Endodermal cell (in vitro differentiated cells): ENCODE data around the gene ATXN1L. TPM values are rescaled to one million over a fixed set of nuclear protein-coding genes. Genes with fewer than 3 reads are reported as not detected.

Source experiments
- DNase-seq: peaks from one replicate; pipeline ENCODE4 v3.0.0-alpha.2; 2017
- H3K27ac ChIP-seq: 2 replicates; pipeline ENCODE4 v1.5.1; 2013; ENCODE audit warnings: mild to moderate bottlenecking, low read depth, low read length, moderate library complexity
- H3K27me3 ChIP-seq: 2 replicates; pipeline ENCODE4 v1.6.1; 2013; ENCODE audit warnings: mild to moderate bottlenecking, low read length, moderate library complexity; ENCODE audit not compliant: insufficient read depth, control insufficient read depth, poor library complexity, severe bottlenecking
- H3K36me3 ChIP-seq: 2 replicates; pipeline ENCODE4 v1.7.0; 2013; ENCODE audit warnings: mild to moderate bottlenecking, low read length, moderate library complexity; ENCODE audit not compliant: control insufficient read depth, insufficient read depth
- H3K4me1 ChIP-seq: one replicate; pipeline ENCODE4 v1.7.0; 2013; ENCODE audit warnings: low read length; ENCODE audit not compliant: control insufficient read depth, insufficient read depth
- H3K4me3 ChIP-seq: 2 replicates; pipeline ENCODE4 v1.5.1; 2013; ENCODE audit warnings: mild to moderate bottlenecking, low read length, moderate library complexity
- H3K9ac ChIP-seq: 2 replicates; pipeline ENCODE4 v1.6.1; 2013; ENCODE audit warnings: mild to moderate bottlenecking, low read length, moderate library complexity; ENCODE audit not compliant: poor library complexity, severe bottlenecking; ENCODE audit errors: extremely low read depth
- H3K9me3 ChIP-seq: 2 replicates; pipeline ENCODE4 v1.6.1; 2013; ENCODE audit warnings: mild to moderate bottlenecking, low read length, moderate library complexity; ENCODE audit not compliant: control insufficient read depth
- H3K27ac Mint-ChIP-seq: 2 replicates; pipeline ENCODE4 v1.8.0; 2020; ENCODE audit warnings: mixed read lengths
- H3K27me3 Mint-ChIP-seq: 2 replicates; pipeline ENCODE4 v1.8.0; 2021; ENCODE audit warnings: mild to moderate bottlenecking, mixed read lengths; ENCODE audit not compliant: insufficient read depth
- H3K36me3 Mint-ChIP-seq: 2 replicates; pipeline ENCODE4 v1.8.0; 2020; ENCODE audit warnings: low read depth, mixed read lengths
- H3K4me1 Mint-ChIP-seq: 2 replicates; pipeline ENCODE4 v1.8.0; 2020; ENCODE audit warnings: mixed read lengths
- H3K4me3 Mint-ChIP-seq: 2 replicates; pipeline ENCODE4 v1.8.0; 2020; ENCODE audit warnings: mild to moderate bottlenecking, moderate library complexity, mixed read lengths
- H3K9me3 Mint-ChIP-seq: 2 replicates; pipeline ENCODE4 v1.8.0; 2020; ENCODE audit warnings: mild to moderate bottlenecking, mixed read lengths
- CTCF ChIP-seq: fragments of 200-600 bp; sonication (generic); conservative IDR thresholded peaks from 2 replicates; pipeline ENCODE4 v1.5.0; 2021; ENCODE audit warnings: antibody characterized with exemption, mild to moderate bottlenecking
- WGBS, 2 experiments: methylation state at CpG; one replicate each; pipeline versions ENCODE4 v1.1.5 to v1.1.7; 2013; ENCODE audit warnings: missing lambda C conversion rate in 2 of 2, mixed read lengths in 1 of 2; ENCODE audit not compliant: insufficient coverage in 1 of 2, insufficient read length in 1 of 2; 5-methylcytosine and 5-hydroxymethylcytosine counted together
- total RNA-seq, 2 donors: library from RNA; stranded (reverse); fragmentation: NEBNext Ultra II Directional in 1 of 2; extraction: Animal tissue kit (Norgen Biotek cat#: 25700) in 1 of 2; gene quantifications; 2 replicates in 1 of 2; 3 replicates in 1 of 2; pipeline ENCODE4 v1.2.1, GENCODE V29; 2021

Gene ATXN1L
- total RNA-seq, 2 donors from 2014 or later: 28.9 to 30.7 TPM

DNA sequence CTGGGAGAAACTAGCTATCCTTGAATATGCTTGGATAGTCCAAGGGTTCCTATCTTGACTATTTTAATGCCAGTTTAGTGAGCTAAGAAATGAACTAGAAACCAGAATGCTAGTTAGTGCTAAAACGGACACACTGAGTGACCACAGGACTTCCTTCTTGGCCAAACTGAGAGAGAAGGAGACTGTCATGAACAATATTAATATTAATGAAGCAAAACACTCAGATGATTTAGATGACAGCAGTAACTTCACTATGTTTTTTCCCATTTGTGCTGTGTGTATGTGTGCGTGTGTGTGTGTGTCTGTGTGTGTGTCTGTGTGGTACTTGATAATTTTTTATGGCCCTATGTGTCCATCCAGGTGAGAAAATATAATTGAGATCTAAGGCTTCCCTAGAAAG, 2.2 kb upstream of the ATXN1L start:
- Histone ChIP-seq H3K4me1 (peaks cover 4% of the 10 kb centered on the region), H3K27ac (no peak overlapping the region), H3K36me3 (peaks cover 9% of the 10 kb centered on the region), H3K9ac (no peak overlapping the region), H3K27me3 (no peaks in the 10 kb centered on the region), H3K4me3 (no peak overlapping the region), H3K9me3 (no peaks in the 10 kb centered on the region)
- H3K4me3 Mint-ChIP-seq: no peak overlapping the region
- peaks cover 7% of the 10 kb centered on the region for H3K36me3 Mint-ChIP-seq
- TF ChIP-seq CTCF: no peak
- no peaks in the 10 kb centered on the region for H3K9me3 Mint-ChIP-seq
- H3K27ac Mint-ChIP-seq: no peak overlapping the region
- DNase-seq: no peak
- peaks cover 2% of the 10 kb centered on the region for H3K27me3 Mint-ChIP-seq
- peaks cover 12% of the 10 kb centered on the region for H3K4me1 Mint-ChIP-seq
- WGBS, 2 experiments: 93 to 100% methylated on average over 2 of the region's 2 CpGs

DNA sequence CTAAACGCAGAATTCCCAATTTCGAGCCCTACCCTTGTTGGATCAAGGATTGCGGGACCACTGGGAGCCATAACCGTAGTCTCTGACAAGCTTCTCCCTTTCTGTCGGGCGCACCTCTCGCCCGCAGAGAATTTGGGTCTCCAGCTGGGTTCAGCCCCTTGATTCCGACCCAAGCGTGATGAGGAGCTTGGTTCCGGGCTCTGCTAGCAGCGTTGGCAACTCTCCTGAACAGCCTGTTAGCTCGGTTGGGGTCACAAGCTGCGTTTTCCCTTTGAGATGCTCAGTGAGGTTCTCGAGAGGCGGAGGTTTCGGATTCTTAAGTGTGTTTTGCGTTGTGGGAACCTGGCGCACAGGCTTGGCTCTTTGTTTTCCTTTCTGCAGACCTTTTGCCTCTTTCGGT, 655 bp downstream of the ATXN1L start:
- H3K4me3 Mint-ChIP-seq: peak overlapping the region; percentile 86
- H3K27ac ChIP-seq: no peak overlapping the region
- no peak for TF ChIP-seq CTCF
- peaks cover 12% of the 10 kb centered on the region for H3K4me1 Mint-ChIP-seq
- no peaks in the 10 kb centered on the region for H3K9me3 ChIP-seq
- peaks cover 36% of the 10 kb centered on the region for H3K36me3 ChIP-seq
- 2 to 3% methylated on average over 7 to 20 of the region's 20 CpGs for WGBS, 2 experiments
- H3K9ac ChIP-seq: peak overlapping the region; percentile 87
- peak; percentile 65 for DNase-seq
- peak overlapping the region; percentile 88 for H3K27ac Mint-ChIP-seq
- peaks cover 4% of the 10 kb centered on the region for H3K4me1 ChIP-seq
- no peaks in the 10 kb centered on the region for H3K27me3 ChIP-seq
- no peaks in the 10 kb centered on the region for H3K9me3 Mint-ChIP-seq
- H3K4me3 ChIP-seq: peak overlapping the region; percentile 91
- H3K27me3 Mint-ChIP-seq: peaks cover 2% of the 10 kb centered on the region
- peaks cover 25% of the 10 kb centered on the region for H3K36me3 Mint-ChIP-seq

- Mint-ChIP-seq H3K27ac (peak overlapping the region; percentile 88), H3K27me3 (peaks cover under 1% of the 10 kb centered on the region), H3K36me3 (peaks cover 29% of the 10 kb centered on the region), H3K4me3 (peak overlapping the region; percentile 86), H3K4me1 (peaks cover 12% of the 10 kb centered on the region), H3K9me3 (no peaks in the 10 kb centered on the region)
- Histone ChIP-seq H3K4me3 (peak overlapping the region; percentile 91), H3K9me3 (no peaks in the 10 kb centered on the region), H3K27ac (no peak overlapping the region), H3K9ac (peak overlapping the region; percentile 87), H3K36me3 (peaks cover 43% of the 10 kb centered on the region), H3K4me1 (peaks cover 4% of the 10 kb centered on the region), H3K27me3 (no peaks in the 10 kb centered on the region)
- no peak for TF ChIP-seq CTCF
- DNase-seq: no peak
- 72 to 100% methylated on average over 1 to 3 of the region's 3 CpGs for whole genome bisulfite sequencing, 2 experiments
These were observed 1.3 kb downstream of the ATXN1L start for GRCh38 chr16:71847096-71847495.
